OCI-M2 (cell line): ENCODE measurements around the gene RPS2.
"Not testable (repeated sequence)": the region's sequence is repeated elsewhere in the genome, so short reads cannot be mapped to it uniquely, and the experiment has no call there.

Experiments
- DNase-seq: peaks from one replicate; lab custom pipeline; 2025; ENCODE audit not compliant: unreplicated experiment; lab: John Stamatoyannopoulos, UW

RPS2 gene

DNA sequence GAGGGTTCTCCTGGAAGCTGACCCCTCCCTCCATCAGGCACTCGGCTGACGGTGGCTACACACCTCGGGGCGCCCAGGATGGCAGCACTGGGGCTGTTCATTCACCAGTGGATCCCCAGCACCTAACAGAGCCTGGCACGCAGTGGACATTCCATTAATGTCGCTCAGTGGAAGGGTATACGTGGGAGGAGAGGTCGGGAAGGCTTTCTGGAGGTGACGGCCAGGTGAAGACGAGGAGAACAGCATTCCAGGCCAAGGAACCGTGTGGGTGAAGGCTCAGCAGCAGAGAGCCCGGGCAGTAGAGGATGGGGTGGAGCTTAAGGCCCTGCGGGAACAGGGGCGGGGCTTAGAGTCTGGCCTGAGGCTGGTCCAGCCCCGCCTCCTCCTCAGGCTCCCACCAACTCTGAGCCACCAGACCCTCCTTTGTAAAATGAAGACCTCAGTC is 43.9 kb downstream of the RPS2 start:
- DNase-seq = no peak

DNA sequence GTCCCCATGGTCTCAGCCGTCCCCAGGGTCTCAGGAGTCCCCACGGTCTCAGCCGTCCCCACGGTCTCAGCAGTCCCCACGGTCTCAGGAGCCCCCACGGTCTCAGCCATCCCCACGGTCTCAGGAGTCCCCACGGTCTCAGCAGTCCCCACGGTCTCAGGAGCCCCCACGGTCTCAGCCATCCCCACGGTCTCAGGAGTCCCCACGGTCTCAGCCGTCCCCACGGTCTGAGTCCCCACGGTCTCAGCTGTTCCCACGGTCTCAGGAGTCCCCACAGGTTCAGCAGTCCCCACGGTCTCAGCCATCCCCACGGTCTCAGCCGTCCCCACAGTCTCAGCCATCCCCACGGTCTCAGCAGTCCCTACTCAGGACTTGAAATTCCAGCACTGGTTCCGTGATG is 44.5 kb downstream of the RPS2 start:
- DNase-seq = not testable (repeated sequence)

GRCh38 chr16:1919327-1919998 is 45.2 kb downstream of the RPS2 start:
- no peak for DNase-seq

- no peak for DNase-seq
Observed at GRCh38 chr16:1918351-1919326, 46.0 kb downstream of the RPS2 start, which contains the start of gene HS3ST6. HS3ST6 (minus strand) TSS chr16:1918415; CDS start chr16:1918323, 92 bp downstream.

DNA sequence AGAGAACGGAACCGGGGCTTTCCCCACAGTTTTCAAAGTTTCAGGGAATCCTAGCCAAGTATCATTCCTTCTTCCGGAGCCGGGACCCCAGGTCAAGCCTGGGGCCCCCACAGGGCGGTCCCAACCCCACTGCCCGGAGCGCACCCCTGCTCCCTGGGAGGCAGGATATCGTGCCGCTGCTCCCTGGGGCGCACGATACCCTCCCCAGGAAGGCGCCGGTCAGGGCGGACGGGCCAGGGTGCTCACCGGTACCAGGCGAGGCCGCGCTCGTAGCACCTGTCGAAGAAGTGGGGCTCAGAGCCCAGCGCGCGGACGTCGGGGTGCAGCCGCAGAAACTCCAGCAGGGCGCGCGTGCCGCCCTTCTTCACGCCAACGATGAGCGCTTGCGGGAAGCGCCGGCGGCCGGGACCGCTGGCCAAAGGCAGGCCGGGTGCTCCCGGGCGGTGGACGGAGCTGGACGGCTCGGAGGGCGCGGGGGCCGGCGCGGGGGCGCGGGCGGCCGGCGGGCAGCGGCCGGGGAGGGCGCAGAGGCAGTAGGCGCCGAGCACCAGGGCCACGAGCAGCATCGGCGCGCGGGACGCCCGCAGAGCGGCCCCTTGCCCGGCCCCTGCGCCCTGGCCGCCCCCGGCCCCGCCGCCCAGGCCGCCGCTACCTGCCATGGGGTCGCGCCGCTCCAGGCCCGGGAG is 46.8 kb downstream of the RPS2 start:
- DNase-seq = no peak

DNA sequence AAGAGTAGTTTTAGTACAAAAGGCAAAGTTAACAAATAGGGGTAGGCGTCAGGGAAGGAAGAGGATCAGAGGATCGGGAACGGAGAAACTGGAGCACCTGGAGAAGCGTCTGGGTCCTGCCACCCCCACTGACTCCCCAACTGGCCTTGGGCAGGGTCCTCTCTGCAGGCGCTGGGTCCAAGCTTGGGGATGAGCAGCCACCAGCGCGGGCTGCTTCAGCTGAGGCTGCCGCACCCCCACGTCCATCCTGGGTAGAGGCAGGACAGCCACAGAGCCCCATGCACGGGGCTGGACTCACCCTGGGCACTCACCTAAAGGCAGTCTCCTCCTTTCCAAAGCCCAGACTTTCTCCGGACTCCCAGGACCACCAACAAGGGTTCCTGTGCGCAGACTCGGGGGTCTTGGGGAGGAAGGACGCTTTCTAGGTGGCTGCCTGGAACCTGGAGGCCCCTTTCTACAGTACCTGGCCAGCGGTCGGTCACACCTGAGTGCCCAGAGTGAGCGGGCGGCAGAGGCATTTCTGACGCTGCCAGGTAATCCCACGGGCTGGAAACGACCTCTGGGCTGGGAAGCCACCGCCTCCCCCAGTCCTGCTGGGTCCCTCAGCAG is 47.5 kb downstream of the RPS2 start:
- DNase-seq = no peak

DNA sequence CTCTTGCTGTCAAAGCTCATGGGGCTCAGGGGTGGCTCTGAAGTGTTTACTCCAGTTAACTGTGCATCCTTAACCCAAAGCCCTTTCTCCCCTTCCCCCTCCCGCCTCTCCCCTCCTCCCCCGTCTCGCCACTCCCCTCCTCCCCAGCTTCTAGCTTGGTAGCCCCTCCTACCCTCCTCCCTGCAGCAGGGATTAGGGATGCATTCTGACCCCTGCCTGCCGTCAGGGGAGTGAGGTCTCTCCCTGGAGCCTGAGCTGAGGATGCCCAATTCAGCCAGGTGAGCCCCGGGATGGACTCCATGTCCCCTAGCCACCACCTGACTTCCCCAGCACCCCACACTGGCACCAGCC is 48.0 kb downstream of the RPS2 start:
- DNase-seq = no peak

- no peak for DNase-seq
Observed at GRCh38 chr16:1915732-1916639, 48.6 kb downstream of the RPS2 start.

DNA sequence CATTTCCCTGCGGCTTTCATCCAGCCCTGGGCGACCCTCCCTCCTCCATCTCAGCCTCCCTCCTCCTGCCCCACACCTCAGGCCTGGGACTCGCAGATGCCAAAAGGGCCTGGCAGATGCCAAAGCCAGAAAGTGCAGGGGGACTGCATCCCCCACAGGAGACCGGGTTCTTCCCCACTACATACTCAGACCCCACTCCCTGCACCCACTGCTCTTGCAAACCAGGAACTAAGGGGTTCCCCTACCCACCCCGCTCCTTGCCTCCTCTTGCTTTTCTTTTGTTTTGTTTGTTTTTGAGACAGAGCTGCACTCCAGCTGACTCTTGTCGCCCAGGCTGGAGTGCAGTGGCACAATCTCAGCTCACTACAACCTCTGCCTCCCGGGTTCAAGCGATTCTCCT is 49.6 kb downstream of the RPS2 start:
- no peak for DNase-seq

DNA sequence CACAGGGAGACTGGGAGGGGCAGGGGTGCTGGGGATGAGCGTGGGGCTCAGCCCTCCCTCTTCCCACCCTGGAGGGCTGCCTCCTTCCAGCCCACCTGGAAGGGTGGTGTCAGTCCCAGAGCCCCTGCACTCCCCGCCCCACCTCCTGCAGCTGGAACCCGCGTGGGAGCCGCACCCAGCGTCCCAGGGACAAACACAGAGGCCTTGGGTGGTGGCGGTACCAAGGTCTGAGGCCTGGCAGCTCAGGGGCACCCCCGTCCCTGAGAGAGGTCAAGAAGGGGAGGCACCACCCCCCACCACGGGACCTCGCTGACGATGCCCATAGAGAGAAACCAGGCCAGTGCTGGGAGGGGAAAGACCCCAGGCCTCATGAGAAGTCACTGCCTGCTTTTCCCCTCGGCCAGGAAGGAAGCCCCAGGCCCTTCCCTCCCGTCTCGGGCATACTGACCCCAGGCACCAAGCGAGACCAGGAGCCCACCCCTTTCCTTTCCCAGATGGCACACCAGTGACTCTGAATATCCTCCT is 50.5 kb downstream of the RPS2 start:
- no peak for DNase-seq

DNA sequence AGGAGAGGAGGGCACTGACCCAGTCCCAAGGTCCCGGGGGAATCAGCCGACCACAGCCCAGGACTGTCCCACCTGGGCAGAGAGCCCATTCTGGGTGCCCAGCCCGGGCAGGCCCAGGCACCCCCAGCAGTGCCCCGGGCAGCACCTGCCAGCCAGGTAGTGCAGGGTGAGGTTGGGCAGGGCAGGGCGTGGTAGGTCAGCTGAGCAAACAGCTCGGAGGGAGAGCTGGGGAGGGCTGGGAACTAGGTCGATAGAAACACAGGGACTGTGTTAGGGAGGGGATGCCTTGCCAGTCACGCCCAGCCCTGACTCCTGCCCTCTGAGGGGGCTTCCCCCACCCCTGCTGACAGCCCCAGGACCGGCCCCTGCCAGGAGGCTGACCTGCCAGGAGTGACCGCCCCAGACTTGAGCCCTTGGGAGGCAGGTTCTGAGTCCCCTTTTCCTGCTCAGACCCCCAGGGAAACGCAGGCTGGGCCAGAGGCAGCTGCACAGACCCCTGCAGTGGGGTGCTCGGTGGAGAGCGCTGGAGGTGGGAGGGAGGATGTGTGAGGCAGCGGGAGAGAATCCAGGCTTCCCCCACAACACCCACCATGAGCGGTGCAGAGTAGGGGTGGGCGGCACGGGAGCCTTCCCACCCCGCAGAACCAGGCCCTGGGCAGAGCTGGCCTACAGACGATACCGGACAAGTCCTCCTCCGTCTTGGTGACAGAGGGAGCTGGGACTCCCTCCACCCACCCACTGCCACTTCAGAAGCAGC is 51.1 kb downstream of the RPS2 start:
- DNase-seq = no peak

DNA sequence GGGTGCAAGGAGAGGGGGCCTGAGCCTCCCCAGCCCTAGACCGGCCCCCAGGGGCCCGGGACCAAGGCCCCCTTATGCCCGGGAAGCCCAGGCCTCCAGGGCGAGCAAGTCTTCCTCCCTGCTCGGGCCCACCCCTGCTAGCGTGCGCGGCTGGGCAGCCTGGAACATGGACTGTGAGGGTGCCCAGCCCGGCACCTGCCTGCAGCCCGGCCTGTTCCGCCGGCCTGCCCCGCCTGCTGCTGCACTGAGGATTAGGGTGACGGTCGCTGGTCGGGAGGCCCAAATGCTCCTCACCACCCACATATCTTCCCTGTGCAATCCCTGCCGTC is 52.4 kb downstream of the RPS2 start:
- DNase-seq = no peak
